Measurements from ENCODE around the gene MTREX. TPM values are rescaled to one million over a fixed set of nuclear protein-coding genes. Genes with fewer than 3 reads are reported as not detected.

Gene MTREX
- total RNA-seq, 1 experiment from 2014 or later = 123 TPM

DNA sequence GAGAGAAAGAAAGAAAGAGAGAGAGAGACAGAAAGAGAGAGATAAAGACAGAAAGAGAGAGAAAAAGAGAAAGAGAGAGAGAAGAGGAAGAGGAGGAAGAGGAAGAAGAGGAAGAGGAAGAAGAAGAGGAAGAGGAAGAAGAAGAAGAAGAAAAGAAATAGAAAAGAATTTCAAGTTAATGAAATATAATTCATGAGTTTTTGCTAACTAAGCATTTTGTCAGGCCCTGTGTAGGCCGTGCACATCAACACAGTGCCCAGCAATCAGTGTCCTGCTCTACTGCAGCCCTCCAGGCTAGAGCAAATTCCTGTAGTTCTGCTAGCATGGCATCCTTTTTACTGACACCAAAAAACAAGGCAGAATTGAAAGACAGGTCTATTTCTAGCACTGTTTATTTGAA lies 164.9 kb downstream of the MTREX start:
- no peak overlapping the region for H2BK12ac ChIP-seq (ENCODE audit: insufficient read length, low read depth, low read length)
- no peak overlapping the region for H2BK15ac ChIP-seq (ENCODE audit: low read depth, low read length)
- no peak overlapping the region for H4K8ac ChIP-seq (replicated peaks; ENCODE audit: insufficient read length, low read depth, low read length)
- H3K27me3 ChIP-seq (ENCODE audit: insufficient read depth, low read length) = no peaks in the 10 kb centered on the region
- H3K9ac ChIP-seq (ENCODE audit: extremely low read depth, insufficient read length, low read length) = no peak overlapping the region
- no peak overlapping the region for H2BK20ac ChIP-seq (ENCODE audit: low read depth, low read length, poor library complexity, severe bottlenecking)
- peaks cover 3% of the 10 kb centered on the region; the same call in 1 of the 2 replicates for H3K79me2 ChIP-seq (ENCODE audit: insufficient read depth, low read length)
- no peaks in the 10 kb centered on the region for H3K4me1 ChIP-seq (ENCODE audit: insufficient read depth, low read length)
- no peak overlapping the region for H3T11ph ChIP-seq (ENCODE audit: low read length)
- H3K4me2 ChIP-seq (ENCODE audit: insufficient read depth, insufficient read length, low read length) = no peak overlapping the region
- no peak for DNase-seq
- Mint-ChIP-seq H3K4me3 (no peak overlapping the region), H3K9me3 (no peaks in the 10 kb centered on the region), H3K27ac (peak overlapping the region in 2 of 3 experiments; percentile 80 to 90; a peak in 3 of 7 replicates), H3K4me1 (peaks cover 25 to 34% of the 10 kb centered on the region in 2 experiments), H3K27me3 (ENCODE audit: low read depth) (no peaks in the 10 kb centered on the region), H3K36me3 (ENCODE audit: insufficient read depth in 1 of 3, low read depth in 3 of 3) (peaks cover 3 to 20% (median 5%) of the 10 kb centered on the region in 3 experiments; a peak in 5 of 7 replicates)
- H3K18ac ChIP-seq (ENCODE audit: insufficient read length, low read depth, low read length) = no peak overlapping the region
- H3K23ac ChIP-seq (ENCODE audit: insufficient read length, low read depth, low read length) = no peak overlapping the region
- no peak overlapping the region for H3K4ac ChIP-seq (ENCODE audit: low read depth, low read length)
- TF ChIP-seq CTCF (conservative IDR thresholded peaks at IDR 0.05) = no peak
- no peak overlapping the region for H2AFZ ChIP-seq (ENCODE audit: low read length)
- H3K14ac ChIP-seq (ENCODE audit: insufficient read depth, low read length) = no peak overlapping the region
- no peaks in the 10 kb centered on the region for H4K20me1 ChIP-seq (ENCODE audit: control insufficient read depth, insufficient read depth, insufficient read length)
- no peaks in the 10 kb centered on the region for H3K23me2 ChIP-seq (ENCODE audit: insufficient read length, low read depth, low read length, poor library complexity, severe bottlenecking)
- H3K27ac ChIP-seq (ENCODE audit: insufficient read length, low read depth, low read length) = no peak overlapping the region
- H3K79me1 ChIP-seq (ENCODE audit: insufficient read depth, low read depth, low read length, poor library complexity, severe bottlenecking) = peaks cover 2% of the 10 kb centered on the region
- no peak overlapping the region for H4K5ac ChIP-seq (ENCODE audit: insufficient read length, low read depth, low read length)
- H2AK5ac ChIP-seq (ENCODE audit: insufficient read length, low read length) = no peak overlapping the region
- H2BK120ac ChIP-seq (ENCODE audit: low read depth, low read length, poor library complexity, severe bottlenecking) = no peak overlapping the region
- no peak overlapping the region for H4K91ac ChIP-seq (ENCODE audit: insufficient read length, low read depth, low read length)
- no CpG with 5 or more reads among the region's 1 CpG for WGBS (ENCODE audit: extremely low coverage, insufficient read length, low lambda C conversion rate)
- H2BK5ac ChIP-seq (ENCODE audit: insufficient read length, low read length) = no peak overlapping the region
- H3K9me3 ChIP-seq (ENCODE audit: control insufficient read depth, low read depth, low read length) = no peaks in the 10 kb centered on the region
- no peak overlapping the region for H3K56ac ChIP-seq (ENCODE audit: insufficient read length, low read depth, low read length)

Other genes starting within 250 kb of the MTREX start
- gene GZMA, start 205.3 kb upstream of the MTREX start, total RNA-seq (2021) = not detected in 2 replicates
- 37.9 and 38.3 TPM in 2 replicates for gene GPX8, start 147.8 kb upstream of the MTREX start, total RNA-seq (2021)
- 0.18 and 0.26 TPM in 2 replicates for gene CDC20B, start 134.8 kb upstream of the MTREX start, total RNA-seq (2021)
- gene MCIDAS, start 80.7 kb upstream of the MTREX start, total RNA-seq (2021) = 0.26 and 0.39 TPM in 2 replicates
- gene CCNO, start 74.4 kb upstream of the MTREX start, total RNA-seq (2021) = 0.24 and 0.42 TPM in 2 replicates
- gene DHX29, start 295 bp upstream of the MTREX start, total RNA-seq (2021) = 30.3 and 30.9 TPM in 2 replicates
- 80.7 and 85.9 TPM in 2 replicates for gene PLPP1, start 227.0 kb downstream of the MTREX start, total RNA-seq (2021)